HG03108 (cell line): ENCODE measurements around the gene KRTAP10-8.
"Not testable (repeated sequence)": the region's sequence is repeated elsewhere in the genome, so short reads cannot be mapped to it uniquely, and the experiment has no call there.

Source experiments
- ATAC-seq: cut with Tn5 transposase; IDR thresholded peaks from one replicate; pipeline ENCODE4 v1.9.1; 2021; ENCODE audit warnings: moderate library complexity; ENCODE audit not compliant: unreplicated experiment

The KRTAP10-8 gene

GRCh38 chr21:44598061-44598460, 13.8 kb upstream of the KRTAP10-8 start:
- ATAC-seq: no peak

DNA sequence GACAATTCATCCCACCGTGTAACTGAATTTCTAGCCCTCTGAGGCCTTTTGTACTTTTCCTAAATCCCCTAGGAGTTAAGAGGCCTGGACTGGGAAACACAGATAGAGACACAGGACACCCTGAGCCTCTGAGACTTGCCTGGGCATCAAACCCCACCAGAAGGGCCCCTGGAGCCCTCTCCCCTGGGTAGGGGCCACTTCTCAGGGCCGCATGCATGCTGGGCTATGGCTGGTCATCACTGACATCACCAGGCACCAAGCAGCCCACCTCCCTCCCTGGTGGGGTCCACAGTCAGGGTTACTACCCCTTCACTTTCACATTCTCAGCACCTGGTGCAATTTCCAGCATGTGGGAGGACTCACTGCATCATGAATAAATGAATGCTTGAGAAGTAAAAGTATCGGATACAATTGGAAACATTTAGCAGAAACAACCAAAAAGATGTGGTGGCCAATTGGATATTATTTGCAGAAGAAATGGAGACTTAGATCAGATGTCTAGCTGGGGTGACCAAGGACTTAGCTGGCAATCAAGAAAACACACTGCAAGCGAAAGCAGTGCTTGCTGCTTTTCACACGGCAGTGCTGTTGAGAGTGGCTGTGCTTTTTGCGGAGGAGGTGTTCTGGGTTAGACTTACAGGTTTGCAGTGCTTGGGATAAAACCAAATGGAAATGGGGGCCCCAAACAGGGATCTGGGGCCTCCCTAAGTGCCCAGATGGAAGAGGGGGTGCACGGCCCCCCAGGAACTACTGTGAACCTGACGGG, 12.4 kb upstream of the KRTAP10-8 start:
- ATAC-seq: no peak

DNA sequence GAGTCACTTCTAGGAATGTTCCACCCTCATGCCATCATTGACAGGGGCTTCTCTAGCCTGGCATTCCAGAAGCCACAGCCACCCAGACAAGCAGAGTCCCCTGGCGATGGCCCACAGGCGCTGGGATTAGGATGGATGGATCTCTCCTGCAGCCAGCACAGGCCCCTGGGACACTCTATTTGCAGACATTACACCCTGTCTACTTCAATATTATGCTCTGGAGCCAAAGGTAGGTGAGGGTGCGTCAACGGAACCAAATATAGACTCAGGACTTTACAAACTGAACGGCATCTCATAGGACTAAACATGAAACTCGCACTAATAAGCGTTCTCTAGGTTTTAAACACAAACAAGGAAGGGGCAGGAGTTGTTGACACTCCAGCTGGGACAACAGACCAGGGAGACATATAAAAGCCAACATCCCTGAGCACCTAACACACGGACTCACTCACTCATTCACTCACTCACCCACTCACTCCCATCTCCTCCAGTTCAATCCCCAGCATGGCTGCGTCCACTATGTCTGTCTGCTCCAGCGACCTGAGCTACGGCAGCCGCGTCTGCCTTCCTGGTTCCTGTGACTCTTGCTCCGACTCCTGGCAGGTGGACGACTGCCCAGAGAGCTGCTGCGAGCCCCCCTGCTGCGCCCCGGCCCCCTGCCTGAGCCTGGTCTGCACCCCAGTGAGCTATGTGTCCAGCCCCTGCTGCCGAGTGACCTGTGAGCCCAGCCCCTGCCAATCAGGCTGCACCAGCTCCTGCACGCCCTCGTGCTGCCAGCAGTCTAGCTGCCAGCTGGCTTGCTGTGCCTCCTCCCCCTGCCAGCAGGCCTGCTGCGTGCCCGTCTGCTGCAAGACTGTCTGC, 11.5 kb upstream of the KRTAP10-8 start, which contains the start of gene KRTAP10-7:
Gene KRTAP10-7, plus strand, starts transcription at position 480 of the 861 bp plus-strand sequence. Its CDS starts 25 bp downstream, at position 505.
- not testable (repeated sequence) for ATAC-seq

- not testable (repeated sequence) for ATAC-seq
Measured at GRCh38 chr21:44601091-44601490, 10.8 kb upstream of the KRTAP10-8 start.

DNA sequence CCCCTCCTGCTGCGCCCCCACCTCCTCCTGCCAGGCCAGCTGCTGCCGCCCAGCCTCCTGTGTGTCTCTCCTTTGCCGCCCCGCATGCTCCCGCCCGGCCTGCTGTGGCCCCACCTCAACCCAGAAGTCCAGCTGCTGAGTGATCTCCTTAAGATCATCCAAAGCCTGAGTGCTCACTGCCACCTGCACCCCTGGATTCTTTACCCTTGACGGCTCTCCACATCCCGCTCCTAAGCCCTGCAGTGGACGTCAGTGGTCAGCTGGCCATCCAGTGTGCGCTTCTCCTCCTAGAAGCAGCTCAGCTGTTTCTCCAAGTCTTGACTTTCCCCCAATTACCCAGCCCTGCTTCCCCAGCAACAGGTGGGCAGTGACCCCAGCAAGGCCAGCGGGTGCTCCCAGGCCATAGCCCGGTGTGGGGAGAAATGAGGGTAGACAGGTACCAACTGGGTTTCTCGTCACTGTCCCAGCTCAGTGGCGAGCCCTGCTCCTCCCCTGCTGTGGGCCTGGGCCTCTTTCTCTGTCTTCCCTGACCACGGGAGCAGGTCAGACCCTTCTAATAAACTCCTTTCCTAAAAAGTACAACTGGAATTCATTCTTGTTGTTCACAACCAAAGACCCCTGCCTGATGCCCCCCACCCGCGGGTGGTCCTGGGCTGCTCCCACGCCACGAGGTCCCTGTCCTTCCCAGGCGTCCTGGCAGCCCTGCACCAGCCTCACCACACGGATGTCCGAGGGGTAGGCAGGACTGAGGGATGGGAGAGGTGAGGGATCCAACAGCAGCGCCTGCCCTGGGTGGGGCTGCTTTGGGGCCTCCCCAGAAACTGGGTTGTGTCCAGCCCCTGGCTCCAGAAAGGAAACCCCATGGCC, 10.1 kb upstream of the KRTAP10-8 start:
- ATAC-seq: no peak

GRCh38 chr21:44602463-44602850, 9.4 kb upstream of the KRTAP10-8 start:
- no peak for ATAC-seq

DNA sequence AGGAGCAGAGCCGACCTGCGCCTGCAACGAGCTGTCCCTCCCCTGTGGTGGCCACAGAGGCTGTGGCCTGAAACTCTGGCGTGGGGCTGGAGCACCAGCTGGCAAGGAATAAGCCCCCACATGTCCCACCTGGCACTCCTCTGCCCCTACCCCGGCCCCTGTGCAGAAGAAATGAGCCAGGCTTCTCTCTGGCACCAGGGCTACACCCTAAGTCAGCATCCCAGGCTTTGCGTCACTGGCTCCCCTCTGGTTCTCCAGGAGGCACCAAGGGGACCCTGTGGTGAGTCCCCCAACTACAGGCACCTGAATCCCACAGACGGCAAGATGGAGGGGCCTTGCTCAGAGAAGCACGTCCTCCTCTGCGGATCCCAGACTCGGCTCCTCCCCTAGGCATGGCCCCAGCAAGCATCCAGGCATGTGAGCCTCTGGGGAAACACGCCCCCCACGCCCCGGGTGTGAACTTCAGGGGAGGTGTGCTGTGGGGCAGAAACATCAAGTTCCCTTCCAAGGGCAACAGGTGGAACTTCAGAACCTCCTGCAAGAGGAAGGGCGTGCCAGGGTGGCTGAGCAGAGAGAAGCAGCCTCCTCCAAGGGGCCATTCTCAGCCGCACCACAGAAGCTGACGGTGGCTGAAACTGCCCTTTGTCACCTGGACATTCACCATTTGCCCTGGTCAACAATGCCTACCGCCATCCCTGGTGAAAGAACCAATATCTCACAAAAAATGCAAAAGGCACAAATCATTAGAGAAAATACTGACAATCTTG, 8.6 kb upstream of the KRTAP10-8 start:
- no peak for ATAC-seq

DNA sequence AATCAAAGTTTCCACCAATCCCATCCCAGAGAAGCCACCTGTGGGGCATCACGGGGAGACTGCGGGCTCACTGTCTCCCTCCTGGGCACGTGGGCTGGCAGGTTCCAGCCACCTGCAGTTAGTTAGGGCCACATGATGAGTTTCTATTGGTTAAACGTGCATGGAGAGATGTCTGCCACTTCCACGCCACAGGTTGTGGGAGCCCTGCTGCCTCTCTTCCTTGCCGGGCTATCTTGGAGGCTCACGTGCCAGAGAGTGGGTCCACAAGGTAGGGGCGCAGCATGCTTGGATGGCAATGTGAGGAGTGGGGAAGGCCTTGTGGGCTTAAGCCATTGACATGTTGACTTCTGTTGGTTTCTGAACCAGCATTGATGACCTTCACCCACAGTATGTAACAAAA, 8.0 kb upstream of the KRTAP10-8 start:
- no peak for ATAC-seq

GRCh38 chr21:44606495-44606894, 5.4 kb upstream of the KRTAP10-8 start:
- no peak for ATAC-seq

GRCh38 chr21:44609193-44609592, 2.7 kb upstream of the KRTAP10-8 start:
- no peak for ATAC-seq

DNA sequence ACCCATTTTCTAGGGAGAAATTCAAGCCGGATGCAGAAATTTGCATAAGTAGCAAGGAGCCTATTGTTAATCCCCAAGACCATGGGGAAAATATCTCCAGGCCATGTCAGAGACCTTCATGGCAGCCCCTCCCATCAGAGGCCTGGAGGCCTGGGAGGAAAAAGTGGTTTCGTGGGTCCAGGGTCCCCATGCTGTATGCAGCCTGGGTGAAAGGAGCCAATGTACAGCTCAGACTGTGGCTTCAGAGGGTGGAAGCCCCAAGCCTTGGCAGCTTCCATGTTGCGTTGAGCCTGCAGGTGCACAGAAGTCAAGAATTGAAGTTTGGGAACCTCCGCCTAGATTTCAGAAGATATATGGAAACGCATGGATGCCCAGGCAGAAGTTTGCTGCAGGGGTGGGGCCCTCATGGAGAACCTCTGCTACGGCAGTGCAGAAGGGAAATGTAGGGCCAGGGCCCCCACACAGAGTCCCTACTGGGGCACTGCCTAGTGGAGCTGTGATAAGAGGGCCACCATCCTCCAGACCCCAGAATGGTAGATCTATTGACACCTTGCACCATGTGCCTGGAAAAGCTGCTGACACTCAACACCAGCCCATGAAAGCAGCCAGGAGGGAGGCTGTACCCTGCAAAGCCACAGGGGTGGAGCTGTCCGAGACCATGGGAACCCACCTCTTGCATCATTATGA, 1.6 kb upstream of the KRTAP10-8 start:
- not testable (repeated sequence) for ATAC-seq

DNA sequence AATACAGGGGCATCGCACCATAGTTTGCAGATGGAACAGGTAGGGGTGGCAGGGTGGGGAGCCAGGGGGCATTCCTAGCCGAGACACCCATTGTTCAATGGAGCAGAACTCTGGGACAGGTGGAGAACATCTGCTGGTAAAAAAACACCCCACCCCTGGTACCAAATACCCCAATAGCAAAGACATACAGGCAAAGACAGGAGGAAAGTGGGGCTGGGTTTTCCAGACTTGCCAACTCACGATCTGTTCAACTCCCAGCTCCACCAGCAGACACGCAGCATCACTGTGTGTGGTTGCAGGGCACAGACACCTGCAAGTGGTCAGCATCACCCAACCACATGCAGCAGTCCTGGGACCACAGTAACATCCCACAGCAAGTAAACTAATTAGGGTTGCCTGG, 328 bp upstream of the KRTAP10-8 start:
- no peak for ATAC-seq

DNA sequence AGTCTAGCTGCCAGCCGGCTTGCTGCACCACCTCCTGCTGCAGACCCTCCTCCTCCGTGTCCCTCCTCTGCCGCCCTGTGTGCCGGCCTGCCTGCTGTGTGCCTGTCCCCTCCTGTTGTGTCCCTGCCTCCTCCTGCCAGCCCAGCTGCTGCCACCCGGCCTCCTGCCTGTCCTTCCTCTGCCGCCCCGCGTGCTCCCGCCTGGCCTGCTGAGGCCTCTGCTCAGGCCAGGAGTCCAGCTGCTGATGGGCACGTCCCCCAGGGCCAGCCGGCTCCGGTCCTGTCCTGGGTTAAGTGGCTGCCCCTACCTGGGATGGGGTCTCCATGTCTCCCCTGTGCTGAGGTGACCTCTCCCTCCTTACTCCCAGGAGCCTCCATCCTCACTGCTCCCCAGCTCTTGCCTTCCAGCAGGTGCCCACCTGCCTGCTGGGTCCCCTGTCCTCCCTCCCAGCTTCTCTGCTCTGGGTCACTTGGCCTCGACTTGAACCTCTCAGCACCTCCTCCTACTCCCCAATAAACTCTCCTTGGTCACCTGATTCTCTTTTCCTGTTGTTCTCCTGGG, 870 bp downstream of the KRTAP10-8 start:
- ATAC-seq: no peak

GRCh38 chr21:44613386-44614155, 1.7 kb downstream of the KRTAP10-8 start:
- no peak for ATAC-seq

- no peak for ATAC-seq
Measured at GRCh38 chr21:44614161-44614631, 2.3 kb downstream of the KRTAP10-8 start.

GRCh38 chr21:44614961-44615391, 3.1 kb downstream of the KRTAP10-8 start:
- no peak for ATAC-seq

- ATAC-seq: no peak
Measured at GRCh38 chr21:44615466-44615865, 3.6 kb downstream of the KRTAP10-8 start.

GRCh38 chr21:44615911-44616590, 4.2 kb downstream of the KRTAP10-8 start:
- ATAC-seq: no peak
